DMS114 treated with DMSO at 0.1 percent for 48 hours (cell line): ENCODE results near the gene SMARCA4.
"Not testable (repeated sequence)": the region's sequence is repeated elsewhere in the genome, so short reads cannot be mapped to it uniquely, and the experiment has no call there.

Source experiments
- DNase-seq: peaks from one replicate; lab custom pipeline; 2025; ENCODE audit not compliant: unreplicated experiment; lab: John Stamatoyannopoulos, UW

SMARCA4 gene

DNA sequence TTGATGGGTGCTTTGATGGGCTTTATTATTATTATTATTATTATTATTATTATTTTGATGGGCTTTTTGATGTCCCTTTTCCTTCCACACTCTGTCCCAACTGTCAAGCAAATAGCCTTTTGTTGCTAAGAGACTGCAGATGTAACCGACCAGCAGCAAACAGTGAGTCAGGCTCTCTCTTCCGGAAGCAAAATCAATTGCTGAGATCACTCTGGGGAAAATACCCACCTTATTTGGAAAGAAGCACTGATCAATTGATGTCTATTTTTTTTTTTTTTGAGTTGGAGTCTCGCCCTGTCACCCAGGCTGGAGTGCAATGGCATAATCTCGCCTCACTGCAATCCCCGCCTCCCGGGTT is 131.3 kb downstream of the SMARCA4 start:
- no peak for DNase-seq

DNA sequence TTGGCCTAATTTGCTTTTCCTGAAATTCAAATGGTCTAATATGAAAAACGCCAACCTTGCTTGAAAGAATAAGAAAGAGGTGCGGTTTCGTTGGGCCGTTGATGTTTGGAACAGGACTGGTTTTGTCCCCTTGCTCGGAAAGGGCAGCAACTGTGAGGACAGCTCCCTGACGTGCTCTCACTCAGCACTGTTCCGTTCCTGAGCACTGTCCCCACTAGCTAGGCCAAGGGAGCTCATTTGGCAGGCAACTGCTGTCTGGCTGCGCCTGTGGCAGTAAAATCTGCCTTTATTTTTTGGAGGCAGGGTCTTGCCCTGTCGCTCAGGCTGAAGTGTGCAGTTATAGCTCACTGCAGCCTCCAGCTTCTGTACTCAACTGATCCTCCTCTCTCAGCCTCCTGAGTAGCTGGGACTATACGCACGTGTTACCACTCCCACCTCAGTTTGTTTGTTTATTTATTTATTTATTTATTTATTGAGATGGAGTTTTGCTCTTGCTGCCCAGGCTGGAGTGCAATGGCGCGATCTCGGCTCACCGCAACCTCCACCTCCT is 132.9 kb downstream of the SMARCA4 start:
- no peak for DNase-seq

DNA sequence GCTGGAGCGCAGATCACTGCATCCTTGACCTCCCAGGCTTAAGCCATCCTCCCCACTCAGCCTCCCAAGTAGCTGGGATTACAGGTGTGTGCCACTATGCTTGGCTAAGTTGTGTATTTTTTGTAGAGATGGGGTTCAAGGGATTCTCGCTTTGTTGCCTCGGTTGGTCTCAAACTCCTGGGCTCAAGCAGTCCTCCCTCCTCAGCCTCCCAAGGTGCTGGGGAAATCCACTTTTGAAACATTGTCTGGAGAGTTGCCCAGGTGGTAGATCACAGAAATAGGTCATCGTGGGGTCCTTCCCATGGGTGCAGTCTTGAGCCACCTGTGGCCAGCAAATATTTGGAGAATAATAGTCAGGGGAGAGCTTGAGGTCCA is 133.7 kb downstream of the SMARCA4 start:
- no peak for DNase-seq

GRCh38 chr19:11096210-11096841 is 135.5 kb downstream of the SMARCA4 start:
- no peak for DNase-seq

DNA sequence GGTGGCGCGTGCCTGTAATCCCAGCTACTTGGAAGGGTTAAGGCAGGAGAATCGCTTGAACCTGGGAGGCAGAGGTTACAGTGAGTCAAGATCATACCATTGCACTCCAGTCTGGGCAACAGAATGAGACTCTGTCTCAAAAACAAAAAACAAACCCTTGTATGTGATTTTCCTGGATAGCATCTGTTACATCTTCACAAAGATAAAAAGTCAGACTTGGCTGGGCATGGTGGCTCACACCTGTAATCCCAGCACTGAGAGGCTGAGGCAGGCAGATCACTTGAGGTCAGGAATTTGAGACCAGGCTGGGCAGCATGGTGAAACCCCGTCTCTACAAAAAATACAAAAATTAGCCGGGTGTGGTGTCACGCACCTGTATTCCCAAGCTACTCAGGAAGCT is 136.5 kb downstream of the SMARCA4 start:
- DNase-seq, result not testable (repeated sequence)

GRCh38 chr19:11098327-11098726 is 137.5 kb downstream of the SMARCA4 start:
- no peak for DNase-seq

GRCh38 chr19:11098861-11099260 is 138.0 kb downstream of the SMARCA4 start:
- no peak for DNase-seq

GRCh38 chr19:11100049-11100448 is 139.2 kb downstream of the SMARCA4 start:
- DNase-seq, result no peak

DNA sequence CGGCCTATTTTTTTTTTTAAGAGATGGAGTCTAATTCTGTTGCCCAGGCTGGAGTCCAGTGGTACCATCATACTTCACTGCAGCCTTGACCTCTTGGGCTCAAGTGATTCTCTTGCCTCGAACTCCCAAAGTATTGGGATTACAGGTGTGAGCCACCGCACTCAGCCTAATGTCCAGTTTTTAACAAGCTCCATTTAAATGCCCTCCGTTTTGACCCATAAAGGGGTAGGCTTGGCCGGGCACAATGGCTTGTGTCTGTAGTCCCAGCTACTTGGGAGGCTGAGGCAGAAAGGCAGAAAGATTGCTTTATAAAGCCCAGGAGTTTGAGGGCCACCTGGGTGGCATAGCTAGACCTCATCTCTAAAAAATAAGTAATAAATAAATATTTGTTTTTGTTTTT is 140.2 kb downstream of the SMARCA4 start:
- DNase-seq, result no peak

- DNase-seq, result no peak
Measured at GRCh38 chr19:11102944-11103343, 142.1 kb downstream of the SMARCA4 start.

- not testable (repeated sequence) for DNase-seq
Measured at GRCh38 chr19:11103667-11104066, 142.8 kb downstream of the SMARCA4 start.

- no peak for DNase-seq
Measured at GRCh38 chr19:11105014-11105636, 144.3 kb downstream of the SMARCA4 start.

GRCh38 chr19:11106477-11106876 is 145.6 kb downstream of the SMARCA4 start:
- no peak for DNase-seq

- no peak for DNase-seq
Measured at GRCh38 chr19:11108746-11109145, 147.9 kb downstream of the SMARCA4 start.

GRCh38 chr19:11111117-11111770 is 150.4 kb downstream of the SMARCA4 start:
- DNase-seq, result no peak

DNA sequence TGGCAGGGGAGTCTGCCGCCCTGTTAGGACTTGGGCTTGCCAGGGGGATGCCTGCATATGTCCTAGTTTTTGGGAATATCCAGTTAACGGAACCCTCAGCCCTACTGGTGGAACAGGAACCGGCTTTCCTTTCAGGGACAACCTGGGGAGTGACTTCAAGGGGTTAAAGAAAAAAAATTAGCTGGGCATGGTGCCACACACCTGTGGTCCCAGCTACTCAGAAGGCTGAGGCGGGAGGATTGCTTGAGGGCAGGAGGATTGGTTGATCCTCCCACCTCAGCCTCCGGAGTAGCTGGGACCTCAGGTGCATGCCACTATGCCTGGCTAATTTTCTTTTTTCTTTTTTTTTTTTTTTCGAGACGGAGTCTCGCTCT is 150.9 kb downstream of the SMARCA4 start:
- no peak for DNase-seq
